T-helper 2 cell (primary cell): ENCODE data around the gene LRIT3.

ENCODE experiments used
- DNase-seq, 5 experiments: peaks; one replicate each; pipeline versions ENCODE4 v3.0.0 to v3.0.0-alpha.2; 2012 to 2022

Gene LRIT3

DNA sequence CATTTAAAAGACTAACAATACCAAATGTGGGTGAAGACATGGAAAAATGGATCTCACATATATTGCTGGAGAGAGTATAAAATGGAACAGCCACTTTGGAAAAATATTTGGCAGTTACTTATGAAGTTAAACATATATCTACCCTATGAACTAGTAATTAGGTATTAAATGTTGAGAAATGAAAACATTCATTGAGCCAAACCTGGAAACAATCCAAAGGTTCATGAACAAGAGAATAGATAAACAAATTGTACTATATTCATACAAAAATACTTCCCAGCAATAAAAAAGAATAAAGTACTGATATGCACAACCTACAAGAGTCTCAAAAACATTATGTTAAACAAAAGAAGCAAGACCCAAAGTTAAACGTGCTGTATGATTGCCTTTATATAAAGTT lies 60.8 kb downstream of the LRIT3 start:
- no peak for DNase-seq

DNA sequence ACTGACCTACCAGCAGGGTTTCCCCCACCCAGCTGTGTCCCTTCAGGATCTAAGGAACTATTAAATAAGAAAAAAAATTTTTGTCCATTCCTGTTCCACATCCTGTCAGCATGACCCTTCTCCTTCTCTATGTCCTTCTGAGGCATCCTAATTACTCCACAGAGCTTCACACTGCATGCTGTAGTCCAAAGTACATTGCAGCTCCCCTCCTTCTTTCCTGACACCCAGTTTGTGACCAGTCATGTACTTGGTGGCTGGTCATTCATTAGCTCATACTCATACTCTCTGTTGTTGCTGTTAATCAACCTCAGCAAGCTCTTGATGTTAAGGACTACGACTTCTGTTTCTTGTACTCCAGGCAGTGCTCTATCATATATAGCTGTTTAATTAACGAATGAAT lies 62.3 kb downstream of the LRIT3 start:
- DNase-seq, result no peak

DNA sequence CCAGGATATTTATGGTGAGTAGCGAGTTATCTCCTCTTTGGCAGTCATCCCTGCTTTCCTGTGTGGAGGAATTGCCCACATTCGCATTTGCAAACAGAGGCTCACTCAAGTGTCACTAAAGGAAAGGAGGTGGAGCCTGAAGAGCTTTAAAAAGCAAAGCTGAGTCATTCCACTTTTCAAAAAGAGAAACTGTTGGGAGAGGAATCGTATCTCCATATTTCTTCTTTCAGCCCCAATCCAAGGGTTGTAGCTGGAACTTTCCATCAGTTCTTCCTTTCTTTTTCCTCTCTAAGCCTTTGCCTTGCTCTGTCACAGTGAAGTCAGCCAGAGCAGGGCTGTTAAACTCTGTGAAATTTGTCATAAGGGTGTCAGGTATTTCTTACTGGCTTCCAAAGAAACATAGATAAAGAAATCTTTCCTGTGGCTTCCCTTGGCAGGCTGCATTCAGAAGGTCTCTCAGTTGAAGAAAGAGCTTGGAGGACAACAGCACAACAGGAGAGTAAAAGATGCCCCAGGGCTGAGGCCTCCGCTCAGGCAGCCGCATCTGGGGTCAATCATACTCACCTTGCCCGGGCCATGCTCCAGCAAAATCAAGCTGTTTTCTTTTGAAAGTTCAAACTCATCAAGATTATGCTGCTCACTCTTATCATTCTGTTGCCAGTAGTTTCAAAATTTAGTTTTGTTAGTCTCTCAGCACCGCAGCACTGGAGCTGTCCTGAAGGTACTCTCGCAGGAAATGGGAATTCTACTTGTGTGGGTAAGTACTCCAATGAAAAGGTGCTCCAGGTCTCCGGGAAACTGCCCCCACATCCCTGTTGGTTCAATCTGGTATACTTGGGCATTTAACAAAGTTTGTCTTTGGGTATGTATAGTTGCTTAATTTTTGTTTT lies 65.0 kb downstream of the LRIT3 start, which contains the start of gene EGF:
TSS of gene EGF (plus strand) at position 178 of the 890 bp plus-strand sequence. CDS start at position 631, 453 bp downstream.
- no peak for DNase-seq

DNA sequence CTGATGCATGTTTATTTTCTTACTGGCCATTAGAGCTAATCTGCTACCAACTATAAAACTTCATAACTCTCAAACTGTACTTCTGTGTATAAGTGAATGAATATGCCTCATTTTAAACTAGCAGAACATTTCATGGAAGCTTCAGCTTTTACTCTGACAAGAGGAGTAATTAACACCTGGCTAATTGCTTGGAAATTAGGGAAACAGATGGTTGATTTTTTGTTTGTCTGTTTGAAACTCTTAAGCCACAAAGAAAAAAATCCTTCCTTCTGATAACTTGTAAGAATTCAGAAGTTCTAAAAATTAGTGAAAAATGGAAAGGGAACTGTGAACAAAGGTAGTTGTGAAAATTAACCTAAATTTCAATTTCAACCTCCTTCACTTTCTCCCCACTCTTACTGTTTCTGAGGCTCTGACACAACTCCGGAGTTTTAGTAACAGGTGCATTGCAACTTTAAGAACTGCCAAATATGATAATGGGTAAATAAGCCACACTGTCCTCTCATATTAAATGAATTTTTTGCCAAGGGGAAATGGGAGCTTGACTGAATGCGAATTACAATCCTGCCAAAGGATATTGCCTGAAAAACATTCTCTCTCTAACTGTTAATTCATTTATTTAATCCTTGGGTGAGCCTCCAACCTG lies 65.8 kb downstream of the LRIT3 start:
- DNase-seq, result no peak

DNA sequence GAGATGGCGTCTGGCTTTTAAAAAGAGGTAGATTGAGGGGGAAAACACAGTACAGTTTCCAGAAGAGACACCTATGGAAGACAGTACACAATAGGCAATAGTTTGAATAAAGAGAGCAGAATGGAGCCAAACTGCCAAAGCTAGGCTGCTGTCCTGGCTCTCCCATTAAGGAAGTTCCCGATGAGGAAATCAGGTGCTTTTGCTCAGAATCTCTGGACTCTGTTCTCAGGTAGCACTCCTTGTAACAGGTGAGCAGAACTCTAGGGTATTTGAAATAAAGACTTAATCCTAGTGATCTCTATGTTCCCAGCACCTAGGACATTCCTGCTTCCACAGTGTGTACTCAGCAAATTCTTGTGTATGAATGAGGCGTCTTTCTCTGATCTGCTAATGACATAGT lies 66.4 kb downstream of the LRIT3 start:
- DNase-seq, result no peak

DNA sequence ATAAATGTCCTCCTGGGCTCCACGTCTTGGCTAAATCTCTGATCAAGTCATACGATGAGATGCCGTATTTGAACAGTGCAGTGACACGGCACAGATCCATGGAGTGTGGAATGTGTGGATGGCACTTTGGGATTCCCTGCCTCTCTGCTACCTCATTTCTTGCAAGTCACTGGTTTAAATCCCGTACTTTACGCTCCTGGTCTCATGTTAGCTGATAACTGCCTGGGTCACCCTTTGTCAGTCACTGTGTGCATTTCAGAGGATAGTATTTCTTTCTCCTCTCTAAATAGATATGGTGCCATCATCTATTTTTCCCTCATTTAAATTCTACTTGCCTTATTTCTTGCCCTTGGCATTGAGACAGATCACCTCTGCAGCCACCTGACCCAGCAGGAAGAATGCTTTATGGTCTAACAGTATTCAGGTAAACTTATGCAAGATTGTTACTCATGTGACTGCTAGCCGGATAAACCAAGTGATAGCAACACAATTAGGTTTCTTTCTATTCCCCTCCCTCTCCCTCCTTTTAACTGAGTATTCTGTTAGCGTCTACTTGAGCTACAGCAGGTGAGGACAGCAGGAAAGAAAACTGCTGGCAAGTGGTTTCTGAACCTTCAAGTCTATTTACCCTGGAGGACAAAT lies 67.6 kb downstream of the LRIT3 start:
- DNase-seq, result no peak

DNA sequence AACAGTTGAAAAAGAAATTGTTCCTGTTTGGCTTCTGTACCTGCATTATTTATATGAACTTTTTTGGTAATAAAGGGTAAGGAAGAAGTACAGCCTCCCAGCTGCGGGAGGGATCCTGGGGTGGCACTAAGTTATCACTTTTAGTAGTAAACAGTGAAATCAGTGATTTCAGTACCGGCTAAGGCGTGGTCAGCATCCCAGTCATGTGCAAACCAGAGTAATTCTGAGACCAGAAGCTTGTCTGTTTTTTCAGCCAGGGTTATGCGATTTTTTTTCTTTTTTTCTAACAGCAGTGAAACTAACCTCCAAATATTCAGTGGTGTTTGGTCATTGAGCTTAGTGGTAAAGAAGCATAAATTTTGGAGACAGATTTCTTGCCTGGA lies 68.1 kb downstream of the LRIT3 start:
- no peak for DNase-seq

DNA sequence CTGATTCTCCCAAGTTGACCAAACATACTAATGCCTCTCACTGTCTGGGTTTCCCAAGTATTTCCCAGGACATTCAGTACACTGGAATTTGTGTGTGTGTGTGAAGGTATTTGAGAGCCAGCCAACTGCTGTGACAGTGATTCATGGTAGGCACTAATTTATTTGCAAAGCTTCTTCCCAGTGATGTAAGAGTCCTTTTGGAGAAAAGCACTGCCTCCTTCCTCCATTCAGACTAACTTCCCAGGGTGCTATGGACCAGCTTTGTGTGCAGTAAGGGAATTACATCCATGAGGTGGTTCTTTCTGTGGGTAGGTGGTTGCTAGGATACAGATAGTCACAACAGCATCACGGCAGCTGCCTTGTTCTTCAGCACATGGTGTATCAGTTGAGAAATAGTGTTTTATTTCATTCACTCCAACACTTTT lies 73.5 kb downstream of the LRIT3 start:
- DNase-seq, result no peak
